GM19463 (cell line): ENCODE measurements around the gene METAP2.

Source experiments
- ATAC-seq: cut with Tn5 transposase; IDR thresholded peaks from one replicate; pipeline ENCODE4 v1.9.1; 2021; ENCODE audit warnings: mild to moderate bottlenecking, moderate library complexity; ENCODE audit not compliant: unreplicated experiment

METAP2 gene

DNA sequence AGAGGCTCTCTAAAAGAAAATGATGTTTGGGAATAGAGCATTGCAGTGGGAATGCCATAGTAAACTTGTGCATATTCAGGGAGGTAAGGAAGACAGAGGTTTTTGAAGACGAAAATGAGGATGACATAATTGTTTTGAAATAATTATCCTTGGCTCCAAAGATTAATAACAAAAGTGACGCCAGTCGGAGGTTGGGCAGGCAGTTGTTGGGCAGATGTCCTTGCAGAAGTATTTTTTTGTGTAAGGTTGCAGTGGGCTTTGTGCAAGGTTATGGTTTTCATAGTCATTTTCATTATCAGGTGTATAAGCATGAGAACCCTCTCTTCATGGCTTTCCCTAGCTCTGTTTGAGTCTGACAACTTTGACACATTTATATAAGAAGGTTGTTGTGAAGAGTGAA is 35.3 kb downstream of the METAP2 start:
- ATAC-seq, result no peak

DNA sequence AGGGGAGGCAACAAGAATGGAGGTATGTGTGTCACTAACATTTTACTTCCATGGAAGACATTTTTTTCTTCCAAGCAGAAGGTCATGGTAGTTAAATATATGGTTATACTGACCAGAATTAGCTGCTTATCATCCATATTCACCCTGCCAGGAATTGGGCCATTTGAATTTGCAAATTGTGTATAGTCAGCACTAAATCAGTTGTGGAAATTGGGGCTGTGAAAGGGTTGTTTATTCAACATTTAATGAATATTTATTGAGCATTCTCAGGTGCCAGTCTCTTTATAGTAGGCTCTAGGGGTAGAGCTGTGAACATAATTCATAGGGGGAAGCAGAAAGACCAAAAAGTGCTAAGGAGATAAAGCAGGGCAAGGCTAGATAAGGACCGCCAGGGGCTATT is 38.0 kb downstream of the METAP2 start:
- ATAC-seq, result no peak

DNA sequence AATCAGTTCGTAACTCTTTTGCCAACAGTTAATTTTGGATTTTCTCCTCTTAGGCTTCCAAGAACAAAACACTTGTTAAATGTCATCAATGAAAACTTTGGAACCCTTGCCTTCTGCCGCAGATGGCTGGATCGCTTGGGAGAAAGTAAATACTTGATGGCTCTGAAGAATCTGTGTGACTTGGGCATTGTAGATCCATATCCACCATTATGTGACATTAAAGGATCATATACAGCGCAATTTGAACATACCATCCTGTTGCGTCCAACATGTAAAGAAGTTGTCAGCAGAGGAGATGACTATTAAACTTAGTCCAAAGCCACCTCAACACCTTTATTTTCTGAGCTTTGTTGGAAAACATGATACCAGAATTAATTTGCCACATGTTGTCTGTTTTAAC is 39.6 kb downstream of the METAP2 start:
- no peak for ATAC-seq

- no peak for ATAC-seq
Observed at GRCh38 chr12:95515197-95515596, 41.2 kb downstream of the METAP2 start.

GRCh38 chr12:95516757-95517156 is 42.8 kb downstream of the METAP2 start:
- ATAC-seq, result no peak

DNA sequence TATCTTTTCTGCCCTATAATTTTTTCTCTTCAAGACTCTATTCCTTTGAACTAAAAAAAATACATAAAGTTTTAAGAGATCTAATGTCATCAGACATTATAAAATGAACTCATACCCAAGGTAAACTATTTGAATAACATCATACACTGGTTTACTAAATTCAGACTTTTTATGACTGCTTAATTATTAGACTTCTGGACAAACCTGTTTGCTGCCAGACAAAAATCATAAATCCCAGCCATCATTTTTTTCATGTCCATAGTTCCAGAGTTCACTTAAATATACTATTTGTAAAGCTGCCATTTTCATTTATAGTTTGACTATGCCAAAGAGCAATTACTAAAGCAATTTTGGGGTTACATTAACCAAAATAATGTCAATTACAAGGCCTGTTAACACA is 43.3 kb downstream of the METAP2 start:
- ATAC-seq, result no peak

GRCh38 chr12:95518944-95519343 is 45.0 kb downstream of the METAP2 start:
- ATAC-seq, result no peak

DNA sequence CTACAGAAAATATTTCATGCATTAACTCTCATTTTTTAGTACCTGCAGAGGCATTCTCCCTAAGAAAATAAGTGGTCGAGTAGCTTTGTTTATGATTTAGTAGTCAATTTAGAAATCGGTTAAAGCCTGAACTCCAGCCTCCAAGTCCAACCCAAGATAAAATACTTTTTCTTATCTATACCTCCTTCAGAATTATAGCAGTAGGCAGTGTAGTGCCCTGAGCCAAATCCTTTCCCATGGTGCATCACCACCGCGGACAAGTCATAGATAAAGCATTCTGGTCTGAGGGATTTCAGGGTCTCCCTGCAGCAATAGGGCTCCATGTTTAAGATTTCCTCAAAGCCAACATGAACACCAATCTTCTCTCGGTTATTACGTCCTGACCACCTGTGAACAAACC is 46.9 kb downstream of the METAP2 start:
- ATAC-seq, result no peak

DNA sequence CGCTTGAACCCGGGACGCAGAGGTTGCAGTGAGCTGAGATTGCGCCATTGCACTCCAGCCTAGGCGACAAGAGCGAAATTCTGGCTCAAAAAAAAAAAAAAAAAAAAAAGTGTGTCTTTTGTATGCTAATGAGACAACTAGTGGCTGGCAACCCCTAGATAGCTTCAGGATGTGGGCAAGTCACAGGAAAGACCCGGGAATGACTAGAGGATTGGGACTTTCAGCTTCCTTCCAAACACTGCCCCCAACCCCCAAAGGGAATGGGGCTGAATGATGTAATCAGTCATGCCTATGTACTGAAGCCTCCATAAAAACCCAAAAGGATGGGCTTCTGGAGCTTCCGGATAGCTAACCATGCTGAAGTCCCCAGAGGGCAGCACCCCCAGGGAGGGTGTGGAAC is 48.7 kb downstream of the METAP2 start:
- ATAC-seq, result no peak

- no peak for ATAC-seq
Observed at GRCh38 chr12:95528431-95528830, 54.5 kb downstream of the METAP2 start.

GRCh38 chr12:95529693-95530225 is 55.8 kb downstream of the METAP2 start:
- ATAC-seq, result no peak

DNA sequence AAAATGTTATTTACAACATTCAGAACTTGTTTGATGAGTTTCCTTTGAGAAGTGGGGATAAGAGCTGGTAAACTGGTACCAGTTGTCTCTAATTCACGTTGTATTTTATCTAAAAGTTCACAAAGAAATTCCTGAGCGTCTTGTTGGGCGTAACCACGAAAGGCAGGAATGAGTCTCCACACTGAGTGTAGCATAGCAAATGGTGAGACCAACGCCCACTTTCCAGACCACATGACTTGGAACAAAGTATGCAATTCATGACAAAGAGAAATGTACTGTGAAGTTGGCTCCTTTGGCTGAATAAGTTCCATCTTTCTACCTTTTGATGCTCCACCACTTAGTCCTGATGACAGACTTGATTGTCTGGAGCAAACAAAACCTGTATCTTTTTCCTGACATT is 58.9 kb downstream of the METAP2 start:
- no peak for ATAC-seq

DNA sequence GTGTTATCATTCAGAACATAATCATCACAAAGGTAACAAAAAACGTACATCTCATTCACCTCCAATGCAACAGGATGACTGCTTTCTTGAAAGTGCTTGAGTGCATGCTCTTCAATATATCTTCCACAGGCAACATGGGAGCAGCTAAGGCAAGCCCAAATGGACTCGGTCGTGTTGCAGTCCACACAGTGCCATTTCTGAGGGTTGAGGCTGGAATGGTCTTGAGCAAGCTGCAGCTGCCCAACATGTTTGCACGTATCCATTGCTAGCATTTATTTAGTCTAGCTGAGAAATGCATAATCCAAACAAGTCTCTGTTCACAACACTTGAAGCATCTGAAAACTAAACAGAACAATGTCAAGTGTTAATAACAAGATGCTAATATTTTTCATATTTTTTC is 60.0 kb downstream of the METAP2 start:
- no peak for ATAC-seq

- ATAC-seq, result no peak
Observed at GRCh38 chr12:95538006-95538405, 64.1 kb downstream of the METAP2 start.

- ATAC-seq, result no peak
Observed at GRCh38 chr12:95538656-95539055, 64.7 kb downstream of the METAP2 start.

DNA sequence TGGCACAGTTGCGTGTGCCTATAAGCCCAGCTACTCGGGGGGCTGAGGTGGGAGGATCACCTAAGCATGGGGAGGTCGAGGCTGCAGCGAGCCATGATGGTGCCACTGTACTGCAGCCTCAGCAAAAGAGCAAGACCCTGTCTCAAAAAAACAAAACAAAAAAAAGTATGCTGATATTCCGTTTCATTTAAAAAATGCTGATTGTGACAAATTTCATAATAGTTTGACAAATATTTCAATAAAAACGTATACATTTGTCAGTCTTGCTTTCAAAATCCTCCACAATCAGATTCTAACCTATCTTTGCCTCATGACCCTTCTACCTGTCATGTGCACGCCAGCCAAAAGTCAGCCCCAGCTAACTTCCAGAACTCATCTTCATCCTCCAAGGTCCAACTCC is 67.5 kb downstream of the METAP2 start:
- no peak for ATAC-seq

- no peak for ATAC-seq
Observed at GRCh38 chr12:95543305-95543704, 69.4 kb downstream of the METAP2 start.

DNA sequence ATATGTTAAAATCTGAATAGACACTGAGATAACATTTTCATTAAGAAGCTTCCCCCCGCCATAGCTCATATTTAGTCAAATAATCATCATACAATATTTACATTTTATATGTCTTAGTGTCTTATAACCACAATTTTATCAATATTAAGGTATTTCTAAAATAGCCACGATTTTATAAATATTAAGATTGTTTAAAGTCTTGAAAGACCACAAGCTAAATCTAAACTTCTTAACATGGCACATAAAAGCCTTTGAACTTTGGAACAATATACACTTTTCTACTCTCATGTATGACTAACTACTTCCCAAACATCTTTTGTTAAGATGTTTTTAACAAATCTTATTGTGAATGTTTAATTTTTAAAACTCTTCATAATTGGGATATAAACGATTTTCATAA is 70.8 kb downstream of the METAP2 start:
- ATAC-seq, result no peak

- ATAC-seq, result no peak
Observed at GRCh38 chr12:95545303-95545702, 71.4 kb downstream of the METAP2 start.

- ATAC-seq, result no peak
Observed at GRCh38 chr12:95545731-95546490, 72.0 kb downstream of the METAP2 start.

- ATAC-seq, result no peak
Observed at GRCh38 chr12:95546491-95546813, 72.5 kb downstream of the METAP2 start.

- no peak for ATAC-seq
Observed at GRCh38 chr12:95547522-95548055, 73.6 kb downstream of the METAP2 start.

DNA sequence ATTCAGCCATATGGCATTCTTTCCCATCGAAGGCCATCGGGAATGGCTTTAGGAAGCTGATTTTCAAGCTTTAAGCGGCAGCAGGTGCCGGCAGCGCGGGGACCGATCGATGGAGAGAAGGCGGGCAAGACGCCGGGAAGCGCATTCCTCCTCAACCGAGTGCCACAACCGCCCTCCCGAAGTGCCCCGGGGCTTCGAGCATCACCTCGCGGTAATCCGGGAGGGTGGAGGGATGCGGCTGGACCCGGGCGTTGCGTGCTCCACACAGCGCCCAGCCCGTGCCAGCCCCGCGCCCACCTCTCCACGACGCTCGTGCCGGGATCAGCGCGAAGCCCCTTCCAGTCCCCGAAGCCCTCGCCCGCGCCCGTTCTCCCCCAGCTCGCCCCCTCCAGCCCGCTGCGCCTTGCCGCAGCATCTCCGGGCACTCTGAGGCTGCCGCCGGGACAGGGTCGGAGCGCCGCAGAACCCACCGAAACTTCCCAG is 74.1 kb downstream of the METAP2 start:
- ATAC-seq, result no peak
